ENCODE results near the gene MLH3. TPM values are rescaled to one million over a fixed set of nuclear protein-coding genes. Genes with fewer than 3 reads are reported as not detected.

Gene MLH3
- total RNA-seq, 3 donors from 2014 or later: 31.8 to 53.1 (median 42.9) TPM

- H3K4me3 ChIP-seq: no peak overlapping the region
Observed at GRCh38 chr14:75010472-75011093, 40.7 kb downstream of the MLH3 start.

GRCh38 chr14:75009176-75009575 is 42.1 kb downstream of the MLH3 start:
- Histone ChIP-seq H3K4me3 (no peak overlapping the region), H3K27ac (no peak overlapping the region), H3K9me3 (no peaks in the 10 kb centered on the region), H3K4me1 (no peaks in the 10 kb centered on the region), H3K36me3 (no peaks in the 10 kb centered on the region), H3K27me3 (no peaks in the 10 kb centered on the region)
- intact Hi-C loops (cut with DNase I; ENCODE audit: low total_unique reads): no loop called here
- no peak for TF ChIP-seq POLR2A (IDR thresholded peaks at IDR 0.05)
- no peak for TF ChIP-seq CTCF (IDR thresholded peaks at IDR 0.05)
- TF ChIP-seq POLR2AphosphoS5 (IDR thresholded peaks at IDR 0.05): no peak
- DNase-seq (ENCODE audit: low spot score in 2 of 2): no peak

More at GRCh38 chr14:75010472-75011093, 40.7 kb downstream of the MLH3 start:
- Histone ChIP-seq H3K9me3 (no peaks in the 10 kb centered on the region), H3K4me1 (no peaks in the 10 kb centered on the region), H3K27ac (peak overlapping the region; percentile 55 to 79), H3K27me3 (no peaks in the 10 kb centered on the region), H3K36me3 (no peaks in the 10 kb centered on the region)
- no peak for TF ChIP-seq CTCF (IDR thresholded peaks at IDR 0.05)
- no peak for TF ChIP-seq POLR2AphosphoS5 (IDR thresholded peaks at IDR 0.05)
- no peak for TF ChIP-seq POLR2A (IDR thresholded peaks at IDR 0.05)
- DNase-seq (ENCODE audit: low spot score in 2 of 2): no peak
- intact Hi-C loops (cut with DNase I; ENCODE audit: low total_unique reads): no loop called here

- H3K27me3 ChIP-seq: no peaks in the 10 kb centered on the region
- no peak overlapping the region for H3K4me3 ChIP-seq
- TF ChIP-seq POLR2A (IDR thresholded peaks at IDR 0.05) (no peak), CTCF (IDR thresholded peaks at IDR 0.05) (no peak), POLR2AphosphoS5 (IDR thresholded peaks at IDR 0.05) (no peak)
- H3K9me3 ChIP-seq: no peaks in the 10 kb centered on the region
- intact Hi-C loops (cut with DNase I; ENCODE audit: low total_unique reads): no loop called here
- no peak overlapping the region for H3K27ac ChIP-seq
- DNase-seq (ENCODE audit: low spot score in 2 of 2): no peak
- H3K36me3 ChIP-seq: no peaks in the 10 kb centered on the region
- no peaks in the 10 kb centered on the region for H3K4me1 ChIP-seq
Observed at GRCh38 chr14:75005357-75005756, 45.9 kb downstream of the MLH3 start.

GRCh38 chr14:75003250-75004027 is 47.8 kb downstream of the MLH3 start:
- Histone ChIP-seq H3K4me3 (peak overlapping the region; percentile 83 to 93 (median 87)), H3K27me3 (no peaks in the 10 kb centered on the region), H3K27ac (peak overlapping the region; percentile 89 to 97), H3K4me1 (no peaks in the 10 kb centered on the region), H3K36me3 (no peaks in the 10 kb centered on the region), H3K9me3 (no peaks in the 10 kb centered on the region)
- TF ChIP-seq POLR2A (IDR thresholded peaks at IDR 0.05): no peak
- TF ChIP-seq POLR2AphosphoS5 (IDR thresholded peaks at IDR 0.05): no peak
- no peak for TF ChIP-seq CTCF (IDR thresholded peaks at IDR 0.05)
- DNase-seq (ENCODE audit: low spot score in 2 of 2): no peak
- intact Hi-C loops (cut with DNase I; ENCODE audit: low total_unique reads): no loop called here
